Subcutaneous adipose tissue (tissue), 4 donors: ENCODE results near the gene BHLHE41. TPM values are rescaled to one million over a fixed set of nuclear protein-coding genes. Genes with fewer than 3 reads are reported as not detected.

Experiments
- total RNA-seq, 4 donors: library from RNA; depleted of rRNA; stranded (reverse); fragments of >200 nt; gene quantifications; one replicate each; pipeline ENCODE4 v1.1.0, GENCODE V29; 2016
- TF ChIP-seq, protein P1 (sequence below): fragments of 450-650 bp; IDR thresholded peaks from one replicate; pipeline ENCODE4 v1.5.1; 2016; ENCODE audit warnings: low read depth, mild to moderate bottlenecking, control low read depth, antibody characterized with exemption, moderate library complexity

The BHLHE41 gene
- total RNA-seq: 10 to 100 TPM in 3 of 4 donors, 1 to 10 TPM in 1; 9.2 to 21.8 (median 18.3) TPM

DNA sequence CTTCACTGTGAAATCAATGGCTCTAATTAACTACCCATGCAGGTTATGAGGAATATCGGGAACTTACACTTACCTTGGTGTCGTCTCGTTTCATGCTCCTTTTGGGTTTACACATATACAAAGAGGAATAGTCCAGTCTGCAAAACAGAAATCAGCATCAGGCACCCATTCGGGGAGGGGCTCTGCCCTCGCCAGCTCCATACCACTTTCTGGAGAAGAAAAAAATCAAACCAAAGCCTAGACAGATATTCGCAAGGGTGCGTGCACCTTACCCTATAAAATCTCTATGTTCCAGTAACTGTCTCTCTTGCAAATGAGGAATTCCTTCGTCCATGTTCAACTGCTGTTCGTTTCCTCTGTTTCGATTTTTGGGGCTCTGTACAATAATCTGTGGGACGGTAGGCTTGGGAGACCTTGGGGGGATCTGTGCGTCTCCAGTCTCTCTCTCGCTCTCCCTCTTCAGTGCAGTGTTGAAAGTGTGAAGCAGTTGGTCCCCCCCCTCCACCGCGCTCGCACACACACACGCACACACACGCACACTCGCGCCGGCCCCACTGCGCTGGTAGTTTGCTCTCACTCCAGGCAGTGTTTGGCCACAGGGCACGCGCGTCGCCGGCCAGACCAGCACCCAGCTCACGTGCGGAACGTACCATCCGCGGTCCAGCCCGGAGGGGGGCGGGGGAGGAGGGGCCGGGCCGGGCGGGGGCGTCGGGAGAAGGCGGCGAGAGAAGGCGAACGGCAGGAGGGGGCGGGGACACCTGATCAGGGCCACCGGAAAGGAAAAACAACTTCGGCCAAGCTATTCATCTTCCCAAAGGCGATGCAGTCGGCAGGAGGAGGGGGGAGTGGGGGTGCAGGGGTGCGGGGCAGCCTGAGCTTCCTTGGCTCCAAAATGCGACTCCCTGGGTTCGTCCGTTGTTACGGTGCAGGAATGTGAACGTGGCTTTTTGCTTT lies at the start of gene BHLHE41:
BHLHE41 (minus strand) TSS at position 592 of the 954 bp plus-strand sequence; CDS start at position 334, 258 bp downstream.
- TF ChIP-seq, protein P1, sequence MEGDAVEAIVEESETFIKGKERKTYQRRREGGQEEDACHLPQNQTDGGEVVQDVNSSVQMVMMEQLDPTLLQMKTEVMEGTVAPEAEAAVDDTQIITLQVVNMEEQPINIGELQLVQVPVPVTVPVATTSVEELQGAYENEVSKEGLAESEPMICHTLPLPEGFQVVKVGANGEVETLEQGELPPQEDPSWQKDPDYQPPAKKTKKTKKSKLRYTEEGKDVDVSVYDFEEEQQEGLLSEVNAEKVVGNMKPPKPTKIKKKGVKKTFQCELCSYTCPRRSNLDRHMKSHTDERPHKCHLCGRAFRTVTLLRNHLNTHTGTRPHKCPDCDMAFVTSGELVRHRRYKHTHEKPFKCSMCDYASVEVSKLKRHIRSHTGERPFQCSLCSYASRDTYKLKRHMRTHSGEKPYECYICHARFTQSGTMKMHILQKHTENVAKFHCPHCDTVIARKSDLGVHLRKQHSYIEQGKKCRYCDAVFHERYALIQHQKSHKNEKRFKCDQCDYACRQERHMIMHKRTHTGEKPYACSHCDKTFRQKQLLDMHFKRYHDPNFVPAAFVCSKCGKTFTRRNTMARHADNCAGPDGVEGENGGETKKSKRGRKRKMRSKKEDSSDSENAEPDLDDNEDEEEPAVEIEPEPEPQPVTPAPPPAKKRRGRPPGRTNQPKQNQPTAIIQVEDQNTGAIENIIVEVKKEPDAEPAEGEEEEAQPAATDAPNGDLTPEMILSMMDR: no peak

DNA sequence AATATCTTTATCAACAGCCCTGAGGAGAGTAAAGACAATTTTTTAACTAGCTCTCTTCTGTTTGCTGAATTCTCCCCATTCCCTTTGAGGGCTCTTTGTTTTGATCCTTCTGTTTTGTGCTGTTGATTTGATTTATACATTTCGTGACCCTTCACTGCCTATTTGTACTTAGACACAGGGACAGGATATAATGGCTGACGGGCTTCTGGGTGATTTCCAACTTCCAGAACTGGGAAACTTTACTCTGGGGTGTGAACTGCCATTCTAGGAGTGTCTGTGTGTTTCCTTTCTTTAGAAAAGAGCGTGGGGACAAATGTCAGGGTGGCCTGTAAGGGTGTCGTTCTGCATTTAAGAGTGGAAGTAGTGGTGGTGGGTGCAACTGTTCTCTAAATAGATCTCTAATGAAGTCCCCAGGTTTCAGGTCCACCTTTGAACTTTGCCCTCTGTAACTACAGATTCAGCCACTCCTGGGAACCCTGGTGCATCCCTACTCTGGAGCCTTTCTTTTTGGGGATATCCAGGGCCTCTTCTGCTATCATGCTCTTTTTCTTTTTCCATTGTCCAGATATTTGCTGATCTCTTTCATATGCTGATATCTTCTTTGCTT lies 48.2 kb upstream of the BHLHE41 start:
- TF ChIP-seq, protein P1: no peak

DNA sequence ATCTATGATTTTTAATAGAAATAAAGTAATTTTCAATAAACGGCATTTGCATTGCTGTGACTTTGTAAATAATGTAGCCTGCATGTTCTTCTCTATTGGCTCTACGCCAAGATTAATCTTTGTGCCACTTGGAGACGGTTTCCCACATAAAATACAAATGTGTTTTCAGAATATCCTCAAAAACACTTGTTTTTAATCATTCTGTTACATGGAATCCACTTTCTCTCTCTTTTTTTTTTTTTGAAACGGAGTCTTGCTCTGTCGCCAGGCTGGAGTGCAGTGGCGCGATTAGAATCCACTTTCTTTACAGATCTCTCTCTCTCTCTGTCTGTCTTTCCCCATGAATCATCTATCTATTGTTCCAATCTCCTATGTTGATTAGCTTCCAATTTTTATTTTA lies 47.7 kb upstream of the BHLHE41 start:
- TF ChIP-seq, protein P1: no peak

GRCh38 chr12:26172013-26172412 lies 47.2 kb upstream of the BHLHE41 start:
- TF ChIP-seq, protein P1: no peak

- TF ChIP-seq, protein P1: no peak
These were observed 39.3 kb upstream of the BHLHE41 start for GRCh38 chr12:26164118-26164517.

GRCh38 chr12:26162905-26163304 lies 38.1 kb upstream of the BHLHE41 start:
- TF ChIP-seq, protein P1: no peak

GRCh38 chr12:26162174-26162573 lies 37.3 kb upstream of the BHLHE41 start:
- TF ChIP-seq, protein P1: no peak
